ENCODE measurements around the gene WIPI1.
A peak's percentile ranks its signal among the peaks of the same experiment; 100 is the strongest.

WIPI1 gene

GRCh38 chr17:68456339-68457167 is 743 bp downstream of the WIPI1 start:
- no peak for DNase-seq
- CTCF ChIA-PET, result interaction anchor here (0.6 to 14.2 kb wide), 4 partner anchors 18 to 283 kb away, joined by 3 to 192 read pairs (median 3); no protein-coding TSS in a partner anchor
- no peaks in the 10 kb centered on the region for H3K9me3 Mint-ChIP-seq
- H3K36me3 Mint-ChIP-seq, result peaks cover 25% of the 10 kb centered on the region
- peaks cover 70% of the 10 kb centered on the region for H3K4me1 Mint-ChIP-seq
- peak overlapping the region; percentile 85 for H3K27ac Mint-ChIP-seq
- H3K4me3 Mint-ChIP-seq, result peak overlapping the region; percentile 96
- H3K27me3 Mint-ChIP-seq, result peaks cover 4% of the 10 kb centered on the region

DNA sequence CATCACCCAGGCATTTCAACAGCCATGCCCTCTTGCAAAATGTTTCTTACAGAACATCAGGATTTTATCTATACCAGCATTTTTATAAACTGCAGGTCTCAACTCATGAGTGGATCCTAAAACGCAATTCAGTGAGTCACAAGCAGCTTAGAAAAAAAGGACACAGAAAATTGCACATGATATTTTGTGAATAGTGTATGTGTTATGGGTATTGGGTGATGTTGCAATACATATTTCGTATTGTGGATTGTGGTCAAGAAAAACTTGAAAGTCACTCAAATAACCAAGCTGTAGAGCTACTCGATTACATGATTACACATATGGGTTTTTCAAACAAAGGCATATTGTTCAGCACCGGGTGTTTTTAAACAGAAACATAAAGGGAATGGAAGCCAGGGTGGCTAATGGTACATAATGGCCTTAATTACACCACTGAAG is 1.4 kb downstream of the WIPI1 start:
- peaks cover 4% of the 10 kb centered on the region for H3K27me3 Mint-ChIP-seq
- peaks cover 64% of the 10 kb centered on the region for H3K4me1 Mint-ChIP-seq
- no peaks in the 10 kb centered on the region for H3K9me3 Mint-ChIP-seq
- CTCF ChIA-PET, result interaction anchor here (14.2 kb wide), 1 partner anchor 17 kb away, joined by 192 read pairs; no protein-coding TSS in a partner anchor
- DNase-seq, result no peak
- H3K36me3 Mint-ChIP-seq, result peaks cover 30% of the 10 kb centered on the region
- no peak overlapping the region for H3K27ac Mint-ChIP-seq
- H3K4me3 Mint-ChIP-seq, result peak overlapping the region; percentile 96

GRCh38 chr17:68453991-68454665 is 3.2 kb downstream of the WIPI1 start:
- DNase-seq, result no peak
- Mint-ChIP-seq H3K4me1 (peaks cover 47% of the 10 kb centered on the region), H3K9me3 (no peaks in the 10 kb centered on the region), H3K27me3 (peaks cover 4% of the 10 kb centered on the region), H3K27ac (no peak overlapping the region), H3K36me3 (peaks cover 43% of the 10 kb centered on the region), H3K4me3 (no peak overlapping the region)
- CTCF ChIA-PET, result interaction anchor here (0.9 kb wide), 1 partner anchor 9 kb away, joined by 5 read pairs; no protein-coding TSS in a partner anchor

- Mint-ChIP-seq H3K27ac (no peak overlapping the region), H3K9me3 (no peaks in the 10 kb centered on the region)
- CTCF ChIA-PET, result interaction anchor here (0.6 to 0.9 kb wide), 2 partner anchors 15 to 122 kb away, joined by 3 to 5 read pairs; no protein-coding TSS in a partner anchor
Observed at GRCh38 chr17:68452724-68453290, 4.5 kb downstream of the WIPI1 start.

DNA sequence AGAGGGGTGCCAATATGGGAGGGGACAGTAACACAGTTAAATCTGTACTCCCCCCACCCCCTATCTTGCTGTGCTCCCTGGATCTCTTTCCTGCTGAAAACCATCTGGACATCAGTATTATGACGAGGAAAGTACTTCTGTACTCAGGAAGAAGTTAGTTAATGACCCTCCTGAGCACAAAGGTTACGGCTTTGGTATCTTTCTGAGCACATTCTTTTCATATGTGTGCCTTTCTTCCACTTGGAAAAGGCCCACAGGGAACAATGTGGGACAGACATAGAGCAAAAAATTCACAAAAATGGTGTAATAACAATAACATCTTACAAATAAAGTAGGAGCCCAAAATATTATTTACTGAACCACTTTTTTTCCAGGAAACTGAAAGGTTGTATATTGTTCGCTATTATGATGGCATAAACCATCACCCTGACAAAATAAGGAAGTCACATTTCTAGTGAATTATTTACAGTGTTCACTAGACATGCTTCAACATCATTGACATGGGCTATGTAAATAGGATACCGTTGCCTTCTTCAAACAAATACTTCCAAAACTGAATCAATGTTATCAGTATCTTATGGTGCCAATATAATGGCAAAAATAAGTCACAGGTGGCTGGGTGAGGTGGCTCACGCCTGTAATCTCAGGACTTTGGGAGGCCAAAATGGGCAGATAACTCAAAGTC is 5.5 kb downstream of the WIPI1 start:
- Mint-ChIP-seq H3K27me3 (no peaks in the 10 kb centered on the region), H3K4me3 (no peak overlapping the region), H3K27ac (no peak overlapping the region), H3K36me3 (peaks cover 57% of the 10 kb centered on the region), H3K4me1 (peaks cover 36% of the 10 kb centered on the region), H3K9me3 (no peaks in the 10 kb centered on the region)
- no peak for DNase-seq
- CTCF ChIA-PET, result no interaction called here

More at GRCh38 chr17:68452724-68453290, 4.5 kb downstream of the WIPI1 start:
- no peak for DNase-seq
- Mint-ChIP-seq H3K4me1 (peaks cover 39% of the 10 kb centered on the region), H3K36me3 (peaks cover 54% of the 10 kb centered on the region), H3K27me3 (peaks cover 1% of the 10 kb centered on the region), H3K4me3 (no peak overlapping the region)

- CTCF ChIA-PET, result no interaction called here
- DNase-seq, result no peak
- H3K36me3 Mint-ChIP-seq, result peaks cover 58% of the 10 kb centered on the region
- no peaks in the 10 kb centered on the region for H3K9me3 Mint-ChIP-seq
- no peak overlapping the region for H3K27ac Mint-ChIP-seq
- no peak overlapping the region for H3K4me3 Mint-ChIP-seq
- no peaks in the 10 kb centered on the region for H3K27me3 Mint-ChIP-seq
- peaks cover 33% of the 10 kb centered on the region for H3K4me1 Mint-ChIP-seq
Observed at GRCh38 chr17:68450801-68451200, 6.5 kb downstream of the WIPI1 start.

- CTCF ChIA-PET, result no interaction called here
- no peaks in the 10 kb centered on the region for H3K27me3 Mint-ChIP-seq
- H3K9me3 Mint-ChIP-seq, result no peaks in the 10 kb centered on the region
- H3K27ac Mint-ChIP-seq, result no peak overlapping the region
- H3K4me3 Mint-ChIP-seq, result no peak overlapping the region
- peaks cover 31% of the 10 kb centered on the region for H3K4me1 Mint-ChIP-seq
- peaks cover 61% of the 10 kb centered on the region for H3K36me3 Mint-ChIP-seq
- DNase-seq, result no peak
Observed at GRCh38 chr17:68450391-68450790, 6.9 kb downstream of the WIPI1 start.

DNA sequence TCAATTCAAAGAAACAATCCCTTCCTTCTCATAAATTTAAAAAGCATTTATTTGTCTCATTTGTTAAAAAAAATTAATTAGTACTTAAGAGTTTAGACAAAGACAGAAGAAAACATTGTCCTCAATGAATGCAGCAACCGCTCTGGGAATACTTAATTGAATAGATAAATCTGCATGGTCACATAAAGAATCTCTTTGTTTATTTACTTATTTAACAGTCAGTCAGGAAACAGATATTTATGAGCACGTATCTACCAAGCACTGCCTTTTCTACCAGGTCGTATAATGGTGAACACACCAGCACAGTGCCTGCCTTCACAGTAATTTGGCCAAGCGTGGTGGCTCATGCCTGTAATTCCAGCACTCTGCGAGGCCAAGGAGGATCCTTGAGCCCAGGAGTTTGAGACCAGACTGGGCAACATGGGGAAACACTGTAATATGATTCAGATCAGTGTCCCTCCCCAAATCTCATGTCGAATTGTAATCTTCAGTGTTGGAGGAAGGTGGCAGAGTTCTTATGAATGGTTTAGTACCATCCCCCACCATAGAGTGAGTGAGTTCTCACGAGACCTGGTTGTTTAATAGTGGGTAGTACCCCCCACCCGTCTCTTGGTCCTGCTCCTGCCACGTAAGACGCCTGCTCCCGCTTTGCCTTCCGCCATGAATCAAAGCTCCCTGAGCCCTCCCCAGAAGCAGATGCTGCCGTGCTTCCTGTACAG is 8.1 kb downstream of the WIPI1 start:
- Mint-ChIP-seq H3K27ac (no peak overlapping the region), H3K27me3 (no peaks in the 10 kb centered on the region), H3K4me3 (no peak overlapping the region), H3K9me3 (no peaks in the 10 kb centered on the region), H3K4me1 (peaks cover 27% of the 10 kb centered on the region), H3K36me3 (peaks cover 64% of the 10 kb centered on the region)
- CTCF ChIA-PET, result no interaction called here
- DNase-seq, result no peak

- Mint-ChIP-seq H3K9me3 (no peaks in the 10 kb centered on the region), H3K27me3 (no peaks in the 10 kb centered on the region)
Observed at GRCh38 chr17:68446626-68447041, 10.7 kb downstream of the WIPI1 start.

GRCh38 chr17:68445671-68446070 is 11.6 kb downstream of the WIPI1 start:
- H3K27me3 Mint-ChIP-seq, result no peaks in the 10 kb centered on the region
- H3K9me3 Mint-ChIP-seq, result no peaks in the 10 kb centered on the region
- no peak for DNase-seq
- H3K4me1 Mint-ChIP-seq, result peaks cover 30% of the 10 kb centered on the region
- peaks cover 65% of the 10 kb centered on the region for H3K36me3 Mint-ChIP-seq
- peak overlapping the region; percentile 62 for H3K27ac Mint-ChIP-seq
- H3K4me3 Mint-ChIP-seq, result no peak overlapping the region
- CTCF ChIA-PET, result interaction anchor here (1.3 to 15.3 kb wide), 2 partner anchors 9 to 16 kb away, joined by 3 to 192 read pairs; partner anchors contain the start of gene WIPI1

More at GRCh38 chr17:68446626-68447041, 10.7 kb downstream of the WIPI1 start:
- H3K4me1 Mint-ChIP-seq, result peaks cover 20% of the 10 kb centered on the region
- DNase-seq, result no peak
- peaks cover 64% of the 10 kb centered on the region for H3K36me3 Mint-ChIP-seq
- CTCF ChIA-PET, result interaction anchor here (0.6 to 1.4 kb wide), 3 partner anchors 9 to 855 kb away, joined by 3 read pairs; no protein-coding TSS in a partner anchor
- H3K4me3 Mint-ChIP-seq, result no peak overlapping the region
- peak overlapping the region; percentile 0 for H3K27ac Mint-ChIP-seq

DNA sequence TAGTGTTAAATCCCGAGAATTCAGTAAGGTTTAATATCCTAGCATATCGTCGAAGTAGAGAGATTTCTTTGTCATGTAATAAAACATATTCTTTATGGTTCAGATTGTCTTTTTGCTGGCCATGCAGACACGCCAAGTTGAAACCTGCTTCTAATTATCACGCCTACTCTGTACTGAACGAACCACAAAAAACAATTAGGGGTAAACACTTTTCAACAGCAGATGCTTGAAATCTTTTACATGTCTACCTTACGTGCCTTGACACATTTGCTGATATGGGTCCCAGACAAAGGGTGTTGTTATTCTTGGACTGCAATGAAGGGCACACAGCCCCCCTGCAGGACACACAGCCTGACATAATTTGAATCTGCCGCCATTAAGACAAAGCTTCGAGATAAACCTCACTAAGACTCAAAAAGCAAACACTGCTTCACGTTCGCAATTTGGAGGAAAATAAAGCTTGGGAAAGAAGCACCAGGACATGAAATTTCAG is 13.3 kb downstream of the WIPI1 start:
- H3K36me3 Mint-ChIP-seq, result peaks cover 57% of the 10 kb centered on the region
- CTCF ChIA-PET, result interaction anchor here (15.3 kb wide), 1 partner anchor 18 kb away, joined by 192 read pairs; the partner anchor contains the start of gene WIPI1

GRCh38 chr17:68441070-68441770 is 16.1 kb downstream of the WIPI1 start:
- H3K4me1 Mint-ChIP-seq, result peaks cover 60% of the 10 kb centered on the region
- H3K4me3 Mint-ChIP-seq, result no peak overlapping the region
- peaks cover 47% of the 10 kb centered on the region for H3K36me3 Mint-ChIP-seq
- no peaks in the 10 kb centered on the region for H3K27me3 Mint-ChIP-seq
- DNase-seq, result no peak
- H3K9me3 Mint-ChIP-seq, result no peaks in the 10 kb centered on the region
- CTCF ChIA-PET, result interaction anchor here (1.2 to 15.3 kb wide), 2 partner anchors 9 to 21 kb away, joined by 3 to 192 read pairs; partner anchors contain the start of gene WIPI1
- H3K27ac Mint-ChIP-seq, result no peak overlapping the region

More for the DNA sequence above, 13.3 kb downstream of the WIPI1 start:
- H3K4me3 Mint-ChIP-seq, result no peak overlapping the region
- H3K27me3 Mint-ChIP-seq, result no peaks in the 10 kb centered on the region
- no peaks in the 10 kb centered on the region for H3K9me3 Mint-ChIP-seq
- no peak overlapping the region for H3K27ac Mint-ChIP-seq
- no peak for DNase-seq
- H3K4me1 Mint-ChIP-seq, result peaks cover 44% of the 10 kb centered on the region
